Activated B cell treated with CpG ODN at 0.5 μM for 24 hours (primary cell): Measurements from ENCODE around the gene GNG13. TPM values are rescaled to one million over a fixed set of nuclear protein-coding genes. Genes with fewer than 3 reads are reported as not detected.

Source experiments
- ATAC-seq: fragments of 200-7000 bp; cut with Tn5 transposase; one replicate; pipeline ENCODE4 v1.10.0; 2021; ENCODE audit warnings: low read depth, mild to moderate bottlenecking, moderate library complexity
- CTCF ChIA-PET: fragments of 350-600 bp; sonication (Branson Sonifier 250); formaldehyde crosslinking; loops from one replicate; lab custom pipeline; 2021; ENCODE audit warnings: antibody characterized with exemption; lab: Charles Lee
- POLR2A ChIA-PET: fragments of 350-600 bp; sonication (Branson Sonifier 250); formaldehyde crosslinking; loops from one replicate; lab custom pipeline; 2021; ENCODE audit warnings: antibody characterized with exemption; lab: Charles Lee
- DNase-seq: peaks from one replicate; pipeline ENCODE4 v3.0.0; 2022
- H3K27ac Mint-ChIP-seq: one replicate; pipeline ENCODE4 v1.8.0; 2020; ENCODE audit warnings: mixed read lengths
- H3K27me3 Mint-ChIP-seq: one replicate; pipeline ENCODE4 v1.8.0; 2021; ENCODE audit warnings: mixed read lengths
- H3K36me3 Mint-ChIP-seq: one replicate; pipeline ENCODE4 v1.8.0; 2021; ENCODE audit warnings: low read depth, mixed read lengths
- H3K4me1 Mint-ChIP-seq: one replicate; pipeline ENCODE4 v1.8.0; 2021; ENCODE audit warnings: mixed read lengths
- H3K4me3 Mint-ChIP-seq: one replicate; pipeline ENCODE4 v1.8.0; 2020; ENCODE audit warnings: mild to moderate bottlenecking, mixed read lengths
- H3K9me3 Mint-ChIP-seq: one replicate; pipeline ENCODE4 v1.8.0; 2020; ENCODE audit warnings: mixed read lengths
- CTCF ChIP-seq: fragments of 200-600 bp; IDR thresholded peaks from one replicate; pipeline ENCODE4 v1.8.0; 2022; ENCODE audit warnings: antibody characterized with exemption, mild to moderate bottlenecking
- intact Hi-C: fragments of 100-400 bp; cut with micrococcal nuclease; formaldehyde crosslinking; loops from one replicate; pipeline ENCODE4 v1.15.1; 2024
- total RNA-seq: library from RNA; stranded (reverse); gene quantifications from 2 replicates; pipeline ENCODE4 v1.2.3, GENCODE V29; 2022

GNG13 gene
- total RNA-seq, 1 donor from 2014 or later: not detected

GRCh38 chr16:845351-845745, 44.8 kb upstream of the GNG13 start:
- no peak for ATAC-seq
- Mint-ChIP-seq H3K27me3 (no peaks in the 10 kb centered on the region), H3K4me1 (no peaks in the 10 kb centered on the region), H3K27ac (no peak overlapping the region), H3K36me3 (no peaks in the 10 kb centered on the region), H3K9me3 (no peaks in the 10 kb centered on the region), H3K4me3 (no peak overlapping the region)
- POLR2A ChIA-PET: no interaction called here
- no peak for DNase-seq
- intact Hi-C loops: no loop called here
- CTCF ChIA-PET: no interaction called here
- no peak for TF ChIP-seq CTCF

GRCh38 chr16:844638-845350, 44.3 kb upstream of the GNG13 start:
- Mint-ChIP-seq H3K36me3 (no peaks in the 10 kb centered on the region), H3K27me3 (no peaks in the 10 kb centered on the region), H3K27ac (no peak overlapping the region), H3K9me3 (no peaks in the 10 kb centered on the region), H3K4me1 (no peaks in the 10 kb centered on the region), H3K4me3 (no peak overlapping the region)
- ChIA-PET POLR2A (no interaction called here), CTCF (no interaction called here)
- no peak for TF ChIP-seq CTCF
- DNase-seq: no peak
- no peak for ATAC-seq
- intact Hi-C loops: no loop called here

- no peak for TF ChIP-seq CTCF
- ChIA-PET POLR2A (no interaction called here), CTCF (no interaction called here)
- Mint-ChIP-seq H3K4me1 (no peaks in the 10 kb centered on the region), H3K27me3 (no peaks in the 10 kb centered on the region), H3K36me3 (no peaks in the 10 kb centered on the region), H3K4me3 (no peak overlapping the region), H3K9me3 (no peaks in the 10 kb centered on the region), H3K27ac (no peak overlapping the region)
- no peak for ATAC-seq
- DNase-seq: no peak
- intact Hi-C loops: no loop called here
These were observed 43.2 kb upstream of the GNG13 start for GRCh38 chr16:843771-844170.

- ChIA-PET CTCF (no interaction called here), POLR2A (no interaction called here)
- no peaks in the 10 kb centered on the region for H3K27me3 Mint-ChIP-seq
- no peaks in the 10 kb centered on the region for H3K9me3 Mint-ChIP-seq
- H3K36me3 Mint-ChIP-seq: no peaks in the 10 kb centered on the region
- DNase-seq: no peak
- no peak overlapping the region for H3K4me3 Mint-ChIP-seq
- ATAC-seq: no peak
- H3K27ac Mint-ChIP-seq: no peak overlapping the region
- TF ChIP-seq CTCF: no peak
- intact Hi-C loops: no loop called here
- no peaks in the 10 kb centered on the region for H3K4me1 Mint-ChIP-seq
These were observed 42.4 kb upstream of the GNG13 start for GRCh38 chr16:842711-843560.

- intact Hi-C loops: no loop called here
- no peak for DNase-seq
- Mint-ChIP-seq H3K27ac (no peak overlapping the region), H3K4me3 (no peak overlapping the region), H3K9me3 (no peaks in the 10 kb centered on the region), H3K27me3 (no peaks in the 10 kb centered on the region), H3K4me1 (no peaks in the 10 kb centered on the region), H3K36me3 (no peaks in the 10 kb centered on the region)
- no peak for ATAC-seq
- no peak for TF ChIP-seq CTCF
- CTCF ChIA-PET: no interaction called here
- POLR2A ChIA-PET: no interaction called here
These were observed 41.5 kb upstream of the GNG13 start for GRCh38 chr16:842061-842476.
